A673 (cell line): ENCODE data around the gene MTX2. TPM values are rescaled to one million over a fixed set of nuclear protein-coding genes. Genes with fewer than 3 reads are reported as not detected.

ENCODE experiments used
- BruUV-seq: library from RNA; stranded (reverse); fragments of 400-500 nt; replicated peaks from 2 replicates; lab custom pipeline; 2021; lab: Mats Ljungman, UMichigan
- CTCF ChIA-PET: fragments of 300-600 bp; sonication (Branson Sonifier 250); formaldehyde crosslinking; loops from one replicate; lab custom pipeline; 2022; ENCODE audit warnings: antibody characterized with exemption; lab: Charles Lee
- POLR2A ChIA-PET: fragments of 300-600 bp; sonication (Branson Sonifier 250); formaldehyde crosslinking; loops from one replicate; lab custom pipeline; 2022; ENCODE audit warnings: antibody characterized with exemption; ENCODE audit not compliant: low non-redundant PET; lab: Charles Lee
- DNase-seq: peaks from one replicate; pipeline ENCODE4 v3.0.0-alpha.2; 2015; ENCODE audit warnings: low spot score
- H3K27ac ChIP-seq: fragments of 200-600 bp; sonication (generic); 2 replicates; pipeline ENCODE4 v1.5.1; 2016; ENCODE audit warnings: mixed run types, low read depth, mild to moderate bottlenecking, mixed read lengths, antibody characterized with exemption, low read length; ENCODE audit not compliant: poor library complexity, severe bottlenecking
- H3K27me3 ChIP-seq: fragments of 200-600 bp; sonication (generic); replicated peaks from 2 replicates; pipeline ENCODE4 v1.6.1; 2017; ENCODE audit warnings: mixed run types, low read depth, mild to moderate bottlenecking, mixed read lengths, antibody characterized with exemption, low read length; ENCODE audit not compliant: insufficient read depth, poor library complexity
- H3K36me3 ChIP-seq: fragments of 200-600 bp; sonication (generic); 2 replicates; pipeline ENCODE4 v1.6.1; 2016; ENCODE audit warnings: mixed run types, mild to moderate bottlenecking, mixed read lengths, antibody characterized with exemption, low read length; ENCODE audit not compliant: insufficient read depth, poor library complexity, severe bottlenecking
- H3K4me1 ChIP-seq: fragments of 200-600 bp; sonication (generic); 2 replicates; pipeline ENCODE4 v1.6.1; 2017; ENCODE audit warnings: mixed run types, mild to moderate bottlenecking, mixed read lengths, antibody characterized with exemption, low read length; ENCODE audit not compliant: insufficient read depth, poor library complexity, severe bottlenecking
- H3K4me3 ChIP-seq: fragments of 200-600 bp; sonication (generic); 2 replicates; pipeline ENCODE4 v1.5.1; 2016; ENCODE audit warnings: low read depth, mixed run types, mild to moderate bottlenecking, mixed read lengths, low read length; ENCODE audit not compliant: poor library complexity, severe bottlenecking
- H3K9me3 ChIP-seq: fragments of 200-600 bp; sonication (generic); 2 replicates; pipeline ENCODE4 v1.6.1; 2016; ENCODE audit warnings: mixed run types, low read depth, mild to moderate bottlenecking, mixed read lengths, antibody characterized with exemption, low read length; ENCODE audit not compliant: poor library complexity, severe bottlenecking
- CTCF ChIP-seq: fragments of 300-800, 200-600 bp; sonication (generic); conservative IDR thresholded peaks from 2 replicates; pipeline ENCODE4 v1.5.1; 2017; ENCODE audit warnings: low read depth, mild to moderate bottlenecking, antibody characterized with exemption, low read length, moderate library complexity, mixed read lengths
- EZH2 ChIP-seq: fragments of 200-600 bp; sonication (generic); IDR thresholded peaks from 2 replicates; pipeline ENCODE4 v1.6.1; 2017; ENCODE audit warnings: borderline replicate concordance, low read depth, mild to moderate bottlenecking, mixed read lengths, antibody characterized with exemption, low read length; ENCODE audit not compliant: poor library complexity, severe bottlenecking
- intact Hi-C: fragments of 100-400 bp; cut with micrococcal nuclease; formaldehyde crosslinking; loops from one replicate; pipeline ENCODE4 v1.10.0; 2022; ENCODE audit not compliant: unreplicated experiment
- total RNA-seq: library from RNA; stranded (reverse); gene quantifications from 2 replicates; pipeline ENCODE4 v1.2.3, GENCODE V29; 2021

The MTX2 gene
- total RNA-seq, 1 experiment from 2014 or later: 31.1 TPM

- H3K27me3 ChIP-seq: no peaks in the 10 kb centered on the region
- H3K36me3 ChIP-seq: no peaks in the 10 kb centered on the region
- intact Hi-C loops: no loop called here
- ChIA-PET CTCF (interaction anchor here (0.5 kb wide), 1 partner anchor 975 kb away, joined by 6 read pairs; no protein-coding TSS in a partner anchor), POLR2A (no interaction called here)
- no peak for DNase-seq
- peaks cover 6% of the 10 kb centered on the region for H3K4me1 ChIP-seq
- H3K27ac ChIP-seq: no peak overlapping the region
- BruUV-seq: no TSS peak
- TF ChIP-seq CTCF (no peak), EZH2 (no peak)
- no peak overlapping the region for H3K4me3 ChIP-seq
- no peaks in the 10 kb centered on the region for H3K9me3 ChIP-seq
Measured at GRCh38 chr2:176280867-176281658, 11.8 kb downstream of the MTX2 start.

- BruUV-seq: no TSS peak
- CTCF ChIA-PET: no interaction called here
Measured at GRCh38 chr2:176283291-176284068, 14.2 kb downstream of the MTX2 start.

More at GRCh38 chr2:176283291-176284068, 14.2 kb downstream of the MTX2 start:
- no peak for TF ChIP-seq EZH2
- TF ChIP-seq CTCF: no peak
- intact Hi-C loops: no loop called here
- Histone ChIP-seq H3K9me3 (no peaks in the 10 kb centered on the region), H3K4me1 (peaks cover 14% of the 10 kb centered on the region), H3K4me3 (no peak overlapping the region), H3K36me3 (no peaks in the 10 kb centered on the region), H3K27ac (no peak overlapping the region), H3K27me3 (no peaks in the 10 kb centered on the region)
- POLR2A ChIA-PET: no interaction called here
- DNase-seq: peak; percentile 55
